ENCODE results near the gene FGD6. TPM values are rescaled to one million over a fixed set of nuclear protein-coding genes. Genes with fewer than 3 reads are reported as not detected.

The FGD6 gene
- total and polyA plus RNA-seq, 3 donors from 2014 or later = 4.8 to 13.6 (median 13.1) TPM

DNA sequence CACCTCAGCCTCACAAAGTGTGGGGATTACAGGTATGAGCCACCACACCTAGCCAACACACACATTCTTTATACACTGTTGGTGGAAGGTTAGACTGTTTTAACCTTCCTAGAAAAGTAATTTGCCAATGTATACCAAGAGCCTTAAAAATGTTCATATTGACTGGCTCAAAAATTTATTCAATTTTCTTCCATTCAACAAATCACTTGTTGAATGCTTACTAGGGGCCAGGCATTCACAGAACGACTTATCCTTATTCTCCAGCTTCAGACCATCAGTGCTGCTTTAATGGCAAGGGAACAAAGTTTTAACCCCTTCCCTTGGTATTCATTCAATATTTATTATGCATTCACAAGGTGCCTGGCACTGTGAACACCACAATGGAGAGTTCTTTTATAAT lies 146.9 kb downstream of the FGD6 start:
- 47 to 59% methylated on average over 1 of the region's 1 CpG for WGBS, 2 donors

DNA sequence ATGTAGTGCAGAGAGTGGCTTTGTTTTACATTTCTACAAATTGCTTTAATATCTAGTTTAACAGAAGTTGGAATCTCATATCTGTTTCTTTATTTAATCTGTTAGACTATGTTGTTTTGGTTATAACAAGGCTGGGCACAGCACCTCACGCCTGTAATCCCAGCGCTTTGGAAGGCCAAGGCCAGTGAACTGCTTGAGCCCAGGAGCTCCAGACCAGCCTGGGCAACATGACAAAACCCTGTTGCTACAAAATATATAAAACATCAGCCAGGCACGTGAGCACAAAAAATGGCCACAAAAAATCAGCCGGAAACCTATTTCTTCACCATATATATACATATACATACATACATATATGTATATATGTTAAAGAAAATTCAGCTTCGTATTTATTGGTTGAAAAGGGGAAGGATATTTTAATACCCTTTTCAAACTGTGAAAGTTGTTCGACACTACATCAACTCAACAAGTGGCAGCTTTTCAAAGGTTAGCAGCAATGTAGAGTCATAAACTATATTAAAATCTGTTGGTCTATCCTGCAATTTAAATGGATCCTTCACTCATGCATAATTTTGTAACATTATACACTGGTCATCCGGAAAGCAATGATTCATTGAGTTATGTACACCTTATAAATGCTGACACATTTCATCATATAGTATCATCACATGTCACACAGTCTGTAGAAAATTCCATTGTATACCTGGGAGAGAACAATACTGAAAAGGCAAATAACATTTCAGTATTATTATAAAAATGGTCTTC lies 151.0 kb downstream of the FGD6 start:
- H3K4me3 ChIP-seq = no peak overlapping the region
- H3K4me1 ChIP-seq = peaks cover 14% of the 10 kb centered on the region
- H3K27me3 ChIP-seq = no peaks in the 10 kb centered on the region
- no peaks in the 10 kb centered on the region for H3K36me3 ChIP-seq (ENCODE audit: low read depth, missing control alignments)
- WGBS, 2 donors = 69 to 78% methylated on average over 7 of the region's 7 CpGs
- intact Hi-C loops (cut with DNase I; ENCODE audit: low total_unique reads) = no loop called here
- DNase-seq = peak; percentile 80
- no peak overlapping the region for H3K27ac ChIP-seq
- H3K9me3 ChIP-seq = no peaks in the 10 kb centered on the region
- no peak for TF ChIP-seq POLR2A (IDR thresholded peaks at IDR 0.05)
- TF ChIP-seq, protein P1, sequence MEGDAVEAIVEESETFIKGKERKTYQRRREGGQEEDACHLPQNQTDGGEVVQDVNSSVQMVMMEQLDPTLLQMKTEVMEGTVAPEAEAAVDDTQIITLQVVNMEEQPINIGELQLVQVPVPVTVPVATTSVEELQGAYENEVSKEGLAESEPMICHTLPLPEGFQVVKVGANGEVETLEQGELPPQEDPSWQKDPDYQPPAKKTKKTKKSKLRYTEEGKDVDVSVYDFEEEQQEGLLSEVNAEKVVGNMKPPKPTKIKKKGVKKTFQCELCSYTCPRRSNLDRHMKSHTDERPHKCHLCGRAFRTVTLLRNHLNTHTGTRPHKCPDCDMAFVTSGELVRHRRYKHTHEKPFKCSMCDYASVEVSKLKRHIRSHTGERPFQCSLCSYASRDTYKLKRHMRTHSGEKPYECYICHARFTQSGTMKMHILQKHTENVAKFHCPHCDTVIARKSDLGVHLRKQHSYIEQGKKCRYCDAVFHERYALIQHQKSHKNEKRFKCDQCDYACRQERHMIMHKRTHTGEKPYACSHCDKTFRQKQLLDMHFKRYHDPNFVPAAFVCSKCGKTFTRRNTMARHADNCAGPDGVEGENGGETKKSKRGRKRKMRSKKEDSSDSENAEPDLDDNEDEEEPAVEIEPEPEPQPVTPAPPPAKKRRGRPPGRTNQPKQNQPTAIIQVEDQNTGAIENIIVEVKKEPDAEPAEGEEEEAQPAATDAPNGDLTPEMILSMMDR (IDR thresholded peaks at IDR 0.05) = no peak

More for the DNA sequence above, 146.9 kb downstream of the FGD6 start:
- TF ChIP-seq POLR2A (IDR thresholded peaks at IDR 0.05) = no peak
- TF ChIP-seq, protein P1 (IDR thresholded peaks at IDR 0.05) = no peak
- H3K36me3 ChIP-seq (ENCODE audit: low read depth, missing control alignments) = no peaks in the 10 kb centered on the region
- no peak for DNase-seq
- intact Hi-C loops (cut with DNase I; ENCODE audit: low total_unique reads) = no loop called here
- no peak overlapping the region for H3K27ac ChIP-seq
- H3K4me3 ChIP-seq = no peak overlapping the region
- no peaks in the 10 kb centered on the region for H3K9me3 ChIP-seq
- peaks cover 29% of the 10 kb centered on the region for H3K4me1 ChIP-seq
- no peaks in the 10 kb centered on the region for H3K27me3 ChIP-seq

DNA sequence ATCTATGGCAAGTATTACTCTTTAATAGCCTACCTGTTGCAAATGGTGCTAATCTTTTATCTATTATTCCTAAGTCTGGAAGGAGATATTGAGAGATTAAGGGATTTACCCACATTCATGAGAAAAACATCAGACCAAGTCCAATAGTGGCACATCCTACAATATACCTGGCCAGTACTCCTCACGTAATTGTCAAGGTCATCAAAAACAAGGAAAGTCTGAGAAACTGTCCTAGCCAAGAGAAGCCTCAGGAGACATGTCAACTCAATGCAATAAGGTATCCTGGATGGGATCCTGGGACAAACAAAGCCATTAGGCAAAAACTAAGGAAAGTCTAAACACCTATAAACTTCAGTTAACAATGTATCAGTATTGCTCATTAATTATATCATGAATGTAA lies 156.3 kb downstream of the FGD6 start:
- DNase-seq = no peak
- 69 to 86% methylated on average over 1 of the region's 1 CpG for WGBS, 2 donors
- H3K4me1 ChIP-seq = peaks cover 6% of the 10 kb centered on the region
- no peak overlapping the region for H3K4me3 ChIP-seq
- no peaks in the 10 kb centered on the region for H3K36me3 ChIP-seq (ENCODE audit: low read depth, missing control alignments)
- H3K27me3 ChIP-seq = no peaks in the 10 kb centered on the region
- H3K9me3 ChIP-seq = no peaks in the 10 kb centered on the region
- intact Hi-C loops (cut with DNase I; ENCODE audit: low total_unique reads) = no loop called here
- no peak overlapping the region for H3K27ac ChIP-seq
- no peak for TF ChIP-seq POLR2A (IDR thresholded peaks at IDR 0.05)
- TF ChIP-seq, protein P1 (IDR thresholded peaks at IDR 0.05) = no peak

DNA sequence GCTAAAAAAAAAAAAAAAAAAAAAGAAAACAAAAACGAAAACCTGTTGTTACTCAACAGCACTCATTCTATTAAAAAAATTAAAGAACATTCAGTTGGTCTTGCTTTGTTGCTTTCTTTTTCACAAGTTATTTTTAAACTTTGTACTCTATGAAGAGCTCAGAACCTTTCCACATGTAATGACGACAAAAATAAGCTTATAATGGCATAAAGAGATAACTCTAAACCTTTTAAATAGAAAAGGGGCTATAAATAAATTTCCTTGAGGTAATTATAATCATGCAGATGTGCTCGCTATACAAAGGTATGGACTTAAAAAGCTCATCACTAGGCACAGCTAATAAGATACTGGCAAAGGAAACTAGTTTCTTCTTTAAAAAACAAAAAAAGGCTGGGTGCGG lies 157.3 kb downstream of the FGD6 start:
- intact Hi-C loops (cut with DNase I; ENCODE audit: low total_unique reads) = no loop called here
- H3K36me3 ChIP-seq (ENCODE audit: low read depth, missing control alignments) = no peaks in the 10 kb centered on the region

More for the DNA sequence above, 157.3 kb downstream of the FGD6 start:
- no peak overlapping the region for H3K4me3 ChIP-seq
- H3K9me3 ChIP-seq = no peaks in the 10 kb centered on the region
- DNase-seq = no peak
- no peaks in the 10 kb centered on the region for H3K27me3 ChIP-seq
- TF ChIP-seq POLR2A (IDR thresholded peaks at IDR 0.05) = no peak
- TF ChIP-seq, protein P1 (IDR thresholded peaks at IDR 0.05) = no peak
- H3K27ac ChIP-seq = peak overlapping the region; percentile 62 to 80
- no peaks in the 10 kb centered on the region for H3K4me1 ChIP-seq
- 72 to 75% methylated on average over 4 of the region's 4 CpGs for WGBS, 2 donors

Data from testis (tissue), 3 donors.